Epithelial cell of proximal tubule (primary cell): ENCODE results near the gene RAMP3. TPM values are rescaled to one million over a fixed set of nuclear protein-coding genes. Genes with fewer than 3 reads are reported as not detected.

ENCODE experiments used
- DNase-seq: peaks from one replicate; pipeline ENCODE4 v3.0.0-alpha.2; 2011; ENCODE audit warnings: low read depth
- H3K4me3 ChIP-seq: 2 replicates; pipeline ENCODE4 v1.5.1; 2011; ENCODE audit warnings: low read depth, mild to moderate bottlenecking, low read length
- total RNA-seq: library from RNA; depleted of rRNA; stranded (reverse); fragments of >200 nt; gene quantifications from 2 replicates; pipeline ENCODE4 v1.2.3, GENCODE V29; 2015
- TF ChIP-seq, protein P1 (sequence below): conservative IDR thresholded peaks from 2 replicates; pipeline ENCODE4 v1.5.1; 2012; ENCODE audit warnings: low read depth, mild to moderate bottlenecking, low read length

The RAMP3 gene
- total RNA-seq, 1 donor from 2014 or later: not detected

DNA sequence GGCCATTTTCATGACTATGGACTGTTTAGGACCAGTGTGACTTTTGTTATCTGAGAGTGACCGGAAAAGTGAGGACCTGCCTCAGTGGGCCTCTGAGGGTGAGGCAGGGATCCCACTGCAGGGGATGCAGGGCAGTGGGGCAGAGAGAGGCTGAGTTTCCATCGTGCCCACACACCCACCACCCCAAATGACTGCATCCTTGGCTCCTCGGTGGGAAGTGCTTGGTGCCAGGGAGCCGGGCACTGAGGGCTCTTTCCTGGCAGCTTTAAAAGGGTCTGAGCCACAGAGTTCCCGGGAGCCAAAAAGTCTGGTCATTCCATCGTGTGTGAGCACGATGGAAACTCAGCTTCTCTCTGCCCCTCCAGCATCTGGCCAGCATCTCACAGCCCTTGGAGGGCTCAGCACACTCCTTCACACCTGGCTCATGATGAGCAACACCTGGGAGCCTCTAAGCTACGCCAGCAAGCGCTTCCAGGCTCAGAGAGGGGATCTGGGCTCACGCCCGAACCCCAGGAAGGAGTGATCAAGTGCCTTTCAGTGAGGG lies 59.1 kb downstream of the RAMP3 start:
- DNase-seq: no peak
- TF ChIP-seq, protein P1, sequence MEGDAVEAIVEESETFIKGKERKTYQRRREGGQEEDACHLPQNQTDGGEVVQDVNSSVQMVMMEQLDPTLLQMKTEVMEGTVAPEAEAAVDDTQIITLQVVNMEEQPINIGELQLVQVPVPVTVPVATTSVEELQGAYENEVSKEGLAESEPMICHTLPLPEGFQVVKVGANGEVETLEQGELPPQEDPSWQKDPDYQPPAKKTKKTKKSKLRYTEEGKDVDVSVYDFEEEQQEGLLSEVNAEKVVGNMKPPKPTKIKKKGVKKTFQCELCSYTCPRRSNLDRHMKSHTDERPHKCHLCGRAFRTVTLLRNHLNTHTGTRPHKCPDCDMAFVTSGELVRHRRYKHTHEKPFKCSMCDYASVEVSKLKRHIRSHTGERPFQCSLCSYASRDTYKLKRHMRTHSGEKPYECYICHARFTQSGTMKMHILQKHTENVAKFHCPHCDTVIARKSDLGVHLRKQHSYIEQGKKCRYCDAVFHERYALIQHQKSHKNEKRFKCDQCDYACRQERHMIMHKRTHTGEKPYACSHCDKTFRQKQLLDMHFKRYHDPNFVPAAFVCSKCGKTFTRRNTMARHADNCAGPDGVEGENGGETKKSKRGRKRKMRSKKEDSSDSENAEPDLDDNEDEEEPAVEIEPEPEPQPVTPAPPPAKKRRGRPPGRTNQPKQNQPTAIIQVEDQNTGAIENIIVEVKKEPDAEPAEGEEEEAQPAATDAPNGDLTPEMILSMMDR: no peak

DNA sequence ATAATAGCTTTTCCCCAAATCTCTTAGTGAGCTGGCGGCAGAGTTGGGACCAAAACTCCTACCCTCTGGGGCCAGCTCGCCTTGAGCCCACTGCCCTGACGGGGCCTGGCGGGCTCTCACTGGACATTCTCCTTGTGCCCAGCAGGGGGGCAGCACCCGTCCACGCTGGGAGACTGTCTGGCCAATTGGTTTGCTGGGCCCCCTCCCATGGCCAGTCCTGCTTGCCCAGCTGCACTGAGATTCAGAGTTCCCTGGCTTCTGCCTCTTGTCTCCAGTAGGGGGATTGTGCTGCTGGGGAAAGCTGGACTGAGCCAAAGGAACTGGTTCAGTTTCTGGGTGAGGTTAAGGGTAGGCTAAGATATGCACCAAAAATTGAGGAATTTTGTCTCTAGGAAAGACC lies 59.8 kb downstream of the RAMP3 start:
- DNase-seq: no peak
- TF ChIP-seq, protein P1: peak; percentile 46
- no peak overlapping the region for H3K4me3 ChIP-seq

More for the DNA sequence above, 59.1 kb downstream of the RAMP3 start:
- H3K4me3 ChIP-seq: no peak overlapping the region

DNA sequence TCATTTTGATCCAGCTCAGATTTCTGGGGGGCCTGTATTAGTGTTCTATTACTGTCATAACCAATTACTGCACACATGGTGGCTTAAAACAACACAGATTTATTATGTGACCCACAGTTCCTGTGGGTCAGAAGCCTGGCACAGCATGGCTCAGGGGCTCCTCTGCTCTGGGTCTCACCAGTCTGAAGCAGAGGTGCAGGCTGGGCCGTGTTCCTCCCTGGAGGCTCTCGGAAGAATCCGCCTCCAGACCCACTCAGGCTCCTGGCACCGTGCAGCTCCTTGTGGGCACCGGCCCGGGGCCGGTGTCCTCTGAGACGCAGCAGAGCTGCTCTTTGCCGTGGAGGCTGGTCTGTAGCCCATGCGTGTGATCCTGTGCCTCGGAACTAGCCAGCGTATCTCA lies 61.5 kb downstream of the RAMP3 start:
- DNase-seq: no peak
- no peak overlapping the region for H3K4me3 ChIP-seq
- TF ChIP-seq, protein P1: no peak

DNA sequence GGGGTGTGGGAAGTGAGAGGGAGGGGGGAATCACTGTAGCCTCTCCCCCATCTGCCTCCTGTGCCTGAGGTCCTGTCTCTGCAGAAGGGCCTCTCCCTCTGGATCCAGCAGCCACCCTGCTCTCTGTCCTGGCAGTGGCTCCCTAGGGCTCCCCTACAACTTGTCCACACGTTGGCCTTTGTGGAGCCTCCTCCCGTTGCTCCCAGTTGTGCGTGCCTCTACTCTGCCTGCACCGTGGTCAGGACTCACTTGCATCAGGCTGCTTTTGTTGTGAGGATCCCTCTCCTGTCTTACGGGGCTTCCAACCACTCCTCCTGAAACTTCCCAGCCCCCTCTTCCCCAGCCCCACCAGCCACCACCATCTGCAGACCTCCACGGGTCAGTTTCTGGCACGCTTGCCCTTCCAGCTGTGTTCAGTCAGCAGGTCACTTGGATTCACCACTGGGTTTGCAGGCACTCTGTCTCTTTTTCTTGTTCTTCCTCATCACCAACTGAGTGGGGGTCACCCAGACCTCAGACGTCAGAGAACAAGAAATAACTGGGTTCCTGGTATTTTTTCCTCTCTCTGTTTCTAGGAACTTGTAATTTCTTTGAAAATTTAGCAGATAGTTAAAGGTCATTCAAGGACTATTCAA lies 62.3 kb downstream of the RAMP3 start:
- TF ChIP-seq, protein P1: no peak
- H3K4me3 ChIP-seq: no peak overlapping the region
- no peak for DNase-seq

DNA sequence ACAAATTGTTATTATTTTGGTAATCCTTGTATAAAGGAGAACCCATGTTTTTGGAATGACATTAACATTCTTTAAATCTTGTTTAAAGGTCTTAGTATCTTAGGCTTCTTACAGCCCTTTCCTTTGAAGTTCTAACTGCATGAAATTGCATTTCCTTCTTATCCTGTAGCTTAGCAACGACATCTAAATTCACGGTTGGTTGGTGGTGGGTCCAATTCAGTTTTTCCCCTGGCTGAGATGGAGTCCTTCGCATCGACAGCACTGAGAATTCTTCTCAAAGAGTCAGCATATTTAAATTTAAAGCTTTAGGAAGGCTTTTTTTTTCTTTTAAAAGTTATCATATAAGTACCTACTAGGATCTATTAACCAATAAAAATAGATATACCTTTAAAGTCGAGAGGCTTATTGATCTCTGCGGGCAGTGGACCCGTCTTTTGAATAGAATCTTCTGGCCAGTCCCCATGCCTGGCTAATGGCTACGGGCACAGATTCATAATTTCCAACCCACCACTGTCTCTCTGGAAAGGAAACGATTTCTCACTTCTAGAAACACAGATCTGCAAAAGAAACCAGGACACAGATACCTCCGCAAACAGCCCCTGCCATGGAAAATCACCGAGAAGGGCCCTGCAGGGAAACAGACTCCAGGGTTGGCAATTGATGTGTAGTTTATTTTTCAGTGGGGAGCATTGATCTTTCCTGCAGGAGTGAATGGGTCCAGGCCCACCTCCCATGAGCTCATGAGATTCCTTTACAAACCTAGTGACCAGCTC lies 63.4 kb downstream of the RAMP3 start:
- DNase-seq: no peak
- H3K4me3 ChIP-seq: no peak overlapping the region
- TF ChIP-seq, protein P1: no peak

DNA sequence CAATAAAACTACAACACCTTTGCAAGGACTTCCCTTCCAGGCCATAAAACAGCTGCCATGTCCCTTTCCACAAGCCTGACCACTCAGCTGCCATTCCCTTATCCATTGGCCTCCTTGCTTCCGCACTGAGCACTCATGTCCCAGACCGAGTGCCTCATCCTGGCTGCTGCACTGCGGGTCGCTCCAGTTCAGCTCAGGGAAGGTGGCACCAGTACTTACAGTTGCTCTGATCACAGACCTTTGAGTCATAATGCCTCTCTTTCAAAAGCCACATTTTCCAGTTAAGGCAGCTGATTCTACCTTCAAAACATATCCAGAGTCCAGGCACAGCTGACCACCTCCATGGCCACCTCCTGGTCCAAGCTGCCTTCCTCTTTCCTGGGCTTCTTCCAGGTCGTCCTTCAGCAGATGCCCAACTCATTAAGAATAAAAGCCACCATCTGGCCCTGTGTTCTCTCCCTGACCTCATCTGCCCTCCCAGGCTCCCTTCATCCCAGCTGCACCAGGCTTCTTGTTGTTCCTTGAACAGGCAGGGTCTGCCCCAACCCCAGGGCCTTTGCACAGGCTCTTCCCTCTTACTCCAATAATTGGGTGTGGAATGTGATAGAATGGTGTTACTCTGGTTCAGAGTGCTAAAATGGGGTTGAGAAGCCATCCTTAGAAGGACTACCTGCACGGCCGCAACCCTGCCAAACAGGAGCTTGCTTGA lies 64.5 kb downstream of the RAMP3 start:
- TF ChIP-seq, protein P1: no peak
- DNase-seq: no peak
- no peak overlapping the region for H3K4me3 ChIP-seq
